GM18873 (cell line): ENCODE data around the gene NDUFC1.
A peak's percentile ranks its signal among the peaks of the same experiment; 100 is the strongest.

Source experiments
- ATAC-seq: cut with Tn5 transposase; IDR thresholded peaks from one replicate; pipeline ENCODE4 v1.9.1; 2021; ENCODE audit warnings: mild to moderate bottlenecking, moderate library complexity, moderate number of reproducible peaks; ENCODE audit not compliant: unreplicated experiment, low FRiP score

NDUFC1 gene

GRCh38 chr4:139300431-139301112 is 1.7 kb downstream of the NDUFC1 start:
- ATAC-seq, result no peak

- ATAC-seq, result no peak
These were observed 2.7 kb downstream of the NDUFC1 start for GRCh38 chr4:139299536-139299935.

- no peak for ATAC-seq
These were observed 5.3 kb downstream of the NDUFC1 start for GRCh38 chr4:139297001-139297410.

GRCh38 chr4:139295942-139296299 is 6.4 kb downstream of the NDUFC1 start:
- ATAC-seq, result no peak

DNA sequence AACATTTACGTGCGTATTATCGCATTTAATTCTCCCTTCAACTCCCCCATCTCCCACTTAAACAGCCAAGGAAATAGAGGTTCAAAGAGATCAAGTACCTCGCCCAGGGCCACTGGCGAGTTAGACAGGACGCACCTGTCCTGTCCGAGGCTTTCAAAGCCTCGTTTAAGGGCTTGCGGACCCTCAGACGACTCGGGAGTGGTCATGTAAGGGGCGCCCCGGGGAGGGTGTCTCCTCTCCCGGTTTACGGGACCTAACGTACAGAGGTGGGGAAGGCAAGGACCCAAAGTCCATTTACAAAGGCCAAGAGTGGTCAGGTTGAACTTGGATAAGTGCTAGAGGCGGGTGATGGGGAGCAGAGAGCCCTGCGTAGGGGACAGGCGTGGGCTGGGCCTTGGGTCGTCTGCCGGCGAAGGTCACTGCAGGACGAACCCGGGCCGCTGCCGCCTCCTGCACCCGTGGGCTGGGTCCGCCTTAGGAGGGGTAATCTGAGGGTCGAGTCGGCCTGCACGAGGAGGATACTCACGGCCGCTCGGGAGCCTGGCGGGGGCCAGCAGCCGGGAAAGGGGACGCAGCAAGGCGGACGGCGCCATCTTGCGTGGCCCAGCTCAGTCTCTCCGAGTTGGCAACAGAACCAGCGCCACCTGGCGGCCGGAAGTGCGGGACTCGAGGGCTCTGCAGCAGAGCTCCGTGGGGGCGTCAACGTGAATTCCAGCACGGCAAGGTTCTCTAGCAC is 6.9 kb downstream of the NDUFC1 start:
- peak; percentile 89 for ATAC-seq

DNA sequence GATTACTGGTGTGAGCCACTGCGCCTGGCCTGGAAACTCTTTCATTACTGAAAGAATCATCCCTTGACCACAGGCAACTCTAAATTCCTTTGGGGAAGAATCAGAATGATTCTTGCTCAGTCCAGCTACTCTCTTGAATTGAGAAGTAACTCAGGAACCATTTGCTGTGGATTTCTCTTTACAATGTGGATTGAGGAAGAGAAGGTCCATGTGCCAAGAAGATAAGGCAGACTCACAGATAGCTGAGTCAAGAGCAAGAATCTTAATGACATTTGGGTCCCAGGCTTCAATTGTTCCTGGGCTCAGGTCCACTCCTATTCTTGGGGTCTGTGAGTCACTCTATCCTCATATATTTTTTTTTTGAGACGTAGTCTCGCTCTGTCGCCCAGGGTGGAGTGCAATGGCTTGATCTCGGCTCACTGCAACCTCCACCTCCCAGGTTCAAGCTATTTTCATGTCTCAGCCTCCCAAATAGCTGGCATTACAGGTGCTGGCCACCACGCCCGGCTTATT is 16.0 kb downstream of the NDUFC1 start:
- no peak for ATAC-seq

- ATAC-seq, result no peak
These were observed 19.6 kb downstream of the NDUFC1 start for GRCh38 chr4:139282721-139283075.

DNA sequence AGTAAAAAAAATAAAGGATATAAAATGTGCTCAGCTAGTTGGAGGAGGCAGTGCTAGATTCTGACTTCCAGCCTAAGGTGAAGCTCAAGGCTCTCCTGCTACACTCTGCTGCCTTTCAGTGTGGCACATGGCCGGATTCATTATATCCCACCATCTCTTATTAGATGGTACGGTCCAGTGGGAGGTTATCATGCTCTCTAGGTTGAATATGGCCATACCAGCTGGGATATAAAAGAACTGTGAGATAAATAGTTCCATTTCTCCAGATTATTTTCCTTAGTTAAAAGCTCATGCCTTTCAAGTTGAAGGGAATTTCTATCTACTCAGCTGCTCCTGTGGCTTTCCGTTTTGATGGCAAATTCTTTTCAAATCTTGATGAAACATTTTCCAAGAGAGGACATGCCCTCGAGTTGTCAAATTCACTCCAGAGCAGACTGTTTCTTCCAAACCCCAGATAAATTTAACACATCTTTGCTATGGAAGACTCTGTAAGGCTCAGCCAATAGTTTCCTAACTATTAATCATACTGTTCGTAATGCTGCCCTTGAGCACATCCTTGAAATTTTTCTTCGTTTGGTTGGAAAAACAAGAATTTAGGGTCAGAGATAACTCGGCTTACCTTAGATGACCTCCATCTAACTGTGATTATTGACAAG is 20.1 kb downstream of the NDUFC1 start:
- no peak for ATAC-seq

- ATAC-seq, result no peak
These were observed 22.3 kb downstream of the NDUFC1 start, which contains the start of gene MGARP for GRCh38 chr4:139279760-139280620. MGARP (minus strand) TSS chr4:139280225; CDS start chr4:139280158, 67 bp downstream.

DNA sequence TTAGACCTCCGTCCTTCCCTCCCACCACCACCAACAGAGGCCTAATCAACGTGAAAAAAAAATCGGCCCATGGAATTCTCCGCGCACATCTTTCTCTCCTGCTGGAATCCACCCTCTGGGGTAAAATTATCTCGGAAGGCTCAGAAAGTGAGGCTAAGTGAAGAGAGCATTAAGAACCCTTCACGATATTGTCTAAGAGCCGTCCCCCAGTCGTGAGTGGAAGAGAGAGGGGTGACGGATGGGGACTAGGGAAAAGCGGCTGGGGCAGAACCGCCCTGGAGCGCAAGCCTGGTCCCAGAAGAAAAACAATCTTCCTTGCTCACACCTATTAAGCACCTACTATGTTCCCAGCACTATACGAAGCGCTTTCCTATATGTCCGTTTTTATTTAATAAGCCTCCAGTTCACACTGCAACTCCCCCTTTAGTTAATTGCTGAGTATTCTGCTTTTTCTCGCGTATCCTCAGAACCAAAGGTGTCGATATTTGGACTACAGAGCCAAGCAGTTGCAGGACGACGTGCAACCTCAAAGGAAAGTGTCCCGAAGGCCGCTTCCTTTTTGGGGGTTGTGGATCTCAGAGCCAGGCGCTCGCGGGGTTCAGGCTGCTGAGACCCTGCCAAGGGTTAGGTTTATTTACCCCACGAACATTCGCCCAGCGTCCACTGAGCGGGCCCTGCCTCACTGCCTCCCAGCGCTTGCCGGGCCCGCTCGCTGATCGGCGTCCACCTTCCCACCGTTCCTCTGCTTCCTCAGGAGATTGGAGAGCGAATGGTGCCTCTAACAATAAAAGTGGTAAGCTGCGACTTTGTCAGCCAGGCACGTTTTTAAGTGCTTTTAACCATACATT is 23.1 kb downstream of the NDUFC1 start:
- no peak for ATAC-seq

GRCh38 chr4:139278485-139278884 is 23.8 kb downstream of the NDUFC1 start:
- ATAC-seq, result no peak

DNA sequence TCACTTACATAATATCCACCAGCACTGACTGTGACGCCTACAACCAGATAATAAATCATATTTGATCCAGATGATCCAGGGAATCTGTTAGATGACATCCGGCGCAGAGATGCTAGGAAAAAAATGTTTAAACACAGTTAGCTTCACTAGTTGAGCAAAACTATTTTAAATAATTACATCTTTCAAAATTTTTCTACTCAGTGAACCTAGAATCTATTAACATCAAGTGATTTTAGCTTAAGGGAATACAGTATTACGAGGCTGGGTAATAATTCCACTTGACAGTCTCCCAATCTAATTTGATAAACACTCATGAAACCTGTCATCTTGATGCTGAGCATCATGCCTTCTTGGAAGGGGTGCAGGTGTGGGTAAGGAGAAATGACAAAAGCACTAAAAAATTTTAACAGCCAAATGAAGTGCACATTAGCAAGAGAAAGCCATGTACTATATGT is 27.0 kb downstream of the NDUFC1 start:
- ATAC-seq, result no peak

GRCh38 chr4:139274790-139275189 is 27.5 kb downstream of the NDUFC1 start:
- no peak for ATAC-seq

DNA sequence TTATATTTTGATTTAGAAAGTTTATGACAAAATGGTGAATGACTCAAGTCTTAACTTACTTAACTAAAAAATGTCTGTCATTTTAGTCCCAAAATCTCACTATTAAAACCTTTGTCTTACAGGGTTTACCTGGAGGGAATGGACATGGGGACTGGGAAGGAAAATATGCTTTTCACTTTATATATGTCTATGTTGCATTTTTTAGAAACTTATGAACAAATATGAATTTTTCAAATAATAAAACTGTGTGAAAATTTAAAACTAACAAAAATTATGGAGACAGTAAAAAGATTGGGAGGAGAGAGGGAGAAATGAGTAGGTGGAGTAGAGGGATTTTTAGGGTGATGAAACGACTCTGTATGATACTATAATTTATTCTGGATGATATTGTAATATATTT is 28.4 kb downstream of the NDUFC1 start:
- no peak for ATAC-seq

- ATAC-seq, result no peak
These were observed 35.0 kb downstream of the NDUFC1 start for GRCh38 chr4:139267301-139267700.

- peak; percentile 97 for ATAC-seq
These were observed 35.6 kb downstream of the NDUFC1 start for GRCh38 chr4:139266583-139267257.

- no peak for ATAC-seq
These were observed 36.1 kb downstream of the NDUFC1 start for GRCh38 chr4:139266208-139266582.

DNA sequence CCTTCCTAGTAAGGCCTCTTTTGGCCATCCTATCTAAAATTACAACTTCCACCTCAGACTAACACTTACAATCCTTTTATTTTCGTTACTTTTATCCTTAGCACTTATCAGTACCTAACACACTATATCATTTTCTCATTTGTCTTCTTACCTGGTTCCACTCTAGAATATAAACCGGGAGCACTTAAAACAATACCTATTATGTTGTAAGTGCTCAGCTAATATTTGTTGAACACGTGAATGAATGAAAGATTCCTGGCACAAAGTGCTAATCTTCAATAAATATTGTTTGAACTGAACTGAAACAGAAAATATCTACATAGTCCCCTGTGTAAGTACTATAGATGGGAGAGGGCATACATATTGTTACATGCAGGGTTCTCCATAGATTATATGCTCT is 36.6 kb downstream of the NDUFC1 start:
- no peak for ATAC-seq

GRCh38 chr4:139256349-139256748 is 45.9 kb downstream of the NDUFC1 start:
- no peak for ATAC-seq
